NCI-H82 treated with DMSO at 0.1 percent for 48 hours (cell line): ENCODE results near the gene APLP2.
"Not testable (repeated sequence)": the region's sequence is repeated elsewhere in the genome, so short reads cannot be mapped to it uniquely, and the experiment has no call there.

Experiments used
- DNase-seq: peaks from one replicate; lab custom pipeline; 2025; ENCODE audit not compliant: unreplicated experiment; lab: John Stamatoyannopoulos, UW

Gene APLP2

GRCh38 chr11:130069659-130070108, at the start of gene APLP2:
Gene APLP2 (plus strand): TSS chr11:130069894. CDS start chr11:130069978, 84 bp downstream.
- peak; percentile 90 for DNase-seq

DNA sequence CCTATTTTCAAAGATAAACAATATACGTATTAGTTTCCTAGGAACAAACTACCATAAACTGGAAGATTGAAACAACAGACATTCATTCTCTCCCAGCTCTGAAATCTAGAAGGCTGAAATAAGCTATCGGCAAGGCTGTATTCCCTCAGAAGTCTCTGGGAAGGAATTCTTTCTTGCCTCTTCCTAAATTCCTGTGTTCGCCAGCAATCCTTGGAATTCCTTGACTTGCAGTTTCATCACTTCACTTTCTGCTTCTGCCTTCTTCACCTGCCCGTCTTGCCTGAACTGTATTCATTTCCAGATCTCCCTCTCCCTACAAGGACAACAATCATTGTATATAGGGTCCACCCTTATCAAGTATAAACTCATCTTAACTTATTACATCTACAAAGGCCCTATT, 49.4 kb upstream of the APLP2 start:
- DNase-seq = no peak

DNA sequence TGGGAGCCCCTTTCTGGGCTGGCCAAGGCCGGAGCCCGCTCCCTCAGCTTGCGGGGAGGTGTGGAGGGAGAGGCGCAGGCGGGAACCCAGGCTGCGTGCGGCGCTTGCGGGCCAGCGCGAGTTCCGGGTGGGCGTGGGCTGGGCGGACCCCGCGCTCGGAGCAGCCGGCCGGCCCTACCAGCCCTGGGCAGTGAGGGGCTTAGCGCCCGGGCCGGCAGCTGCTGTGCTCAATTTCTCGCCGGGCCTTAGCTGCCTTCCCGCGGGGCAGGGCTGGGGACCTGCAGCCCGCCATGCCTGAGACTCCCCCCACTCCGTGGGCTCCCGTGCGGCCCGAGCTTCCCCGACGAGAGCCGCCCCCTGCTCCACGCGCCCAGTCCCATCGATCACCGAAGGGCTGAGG, 48.1 kb upstream of the APLP2 start:
- DNase-seq = not testable (repeated sequence)

GRCh38 chr11:130022799-130023198, 46.9 kb upstream of the APLP2 start:
- no peak for DNase-seq

- no peak for DNase-seq
Observed at GRCh38 chr11:130023204-130023603, 46.5 kb upstream of the APLP2 start.

- no peak for DNase-seq
Observed at GRCh38 chr11:130024361-130024760, 45.3 kb upstream of the APLP2 start.

DNA sequence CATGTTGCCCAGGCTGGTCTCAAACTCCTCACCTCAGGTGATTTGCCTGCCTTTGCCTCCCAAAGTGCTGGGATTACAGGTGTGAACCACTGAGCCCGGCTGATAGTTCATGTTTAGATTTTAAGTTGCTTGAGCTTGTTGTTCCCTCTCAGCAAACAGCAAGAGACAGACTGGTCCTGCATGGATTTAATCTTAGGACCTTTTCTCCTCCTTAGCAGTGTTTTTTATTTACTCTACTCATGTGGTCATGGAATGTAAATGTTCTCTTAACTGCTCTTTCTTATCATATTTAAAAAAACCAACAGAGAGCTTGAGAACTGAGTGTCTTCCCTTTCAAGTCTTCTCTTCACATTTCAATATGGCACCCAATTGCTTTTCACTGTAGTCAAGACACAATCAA, 44.3 kb upstream of the APLP2 start:
- DNase-seq = no peak

GRCh38 chr11:130029137-130029536, 40.6 kb upstream of the APLP2 start:
- no peak for DNase-seq

DNA sequence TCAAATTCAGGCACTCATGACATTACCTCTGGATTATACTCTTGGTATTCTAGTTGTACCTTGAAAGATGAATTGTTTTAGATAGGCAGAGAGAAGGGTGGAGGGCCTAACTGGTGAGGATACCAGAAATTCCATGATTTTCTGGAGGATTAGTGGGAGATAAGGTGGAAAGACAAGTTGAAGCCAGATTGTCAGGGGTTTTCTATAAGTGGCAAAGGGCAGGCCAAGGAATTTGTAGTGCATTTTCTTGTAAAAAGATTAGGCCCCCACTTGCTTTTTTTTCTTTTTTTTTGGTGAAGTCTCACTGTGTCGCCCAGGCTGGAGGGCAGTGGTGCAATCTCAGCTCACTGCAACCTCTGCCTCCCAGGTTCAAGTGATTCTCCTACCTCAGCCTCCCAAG, 38.6 kb upstream of the APLP2 start:
- no peak for DNase-seq

DNA sequence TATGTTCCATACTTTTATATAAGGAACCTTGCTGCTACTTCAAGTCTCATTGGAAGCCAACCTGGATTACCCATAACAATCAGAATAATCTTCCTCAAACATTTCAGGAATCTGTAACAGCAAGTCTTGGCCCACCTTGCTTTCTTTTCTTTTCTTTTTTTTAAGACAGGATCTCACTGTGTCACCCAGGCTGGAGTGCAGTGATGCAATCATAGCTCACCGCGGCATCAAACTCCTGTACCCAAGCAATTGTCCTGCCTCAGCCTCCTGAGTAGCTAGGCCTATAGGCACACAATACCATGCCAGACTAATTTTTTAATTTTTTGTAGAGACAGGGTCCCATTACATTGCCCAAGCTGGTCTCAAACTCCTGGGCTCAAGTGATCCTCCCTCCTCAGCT, 37.7 kb upstream of the APLP2 start:
- no peak for DNase-seq

GRCh38 chr11:130032931-130033330, 36.8 kb upstream of the APLP2 start:
- no peak for DNase-seq

GRCh38 chr11:130034236-130034635, 35.5 kb upstream of the APLP2 start:
- no peak for DNase-seq

DNA sequence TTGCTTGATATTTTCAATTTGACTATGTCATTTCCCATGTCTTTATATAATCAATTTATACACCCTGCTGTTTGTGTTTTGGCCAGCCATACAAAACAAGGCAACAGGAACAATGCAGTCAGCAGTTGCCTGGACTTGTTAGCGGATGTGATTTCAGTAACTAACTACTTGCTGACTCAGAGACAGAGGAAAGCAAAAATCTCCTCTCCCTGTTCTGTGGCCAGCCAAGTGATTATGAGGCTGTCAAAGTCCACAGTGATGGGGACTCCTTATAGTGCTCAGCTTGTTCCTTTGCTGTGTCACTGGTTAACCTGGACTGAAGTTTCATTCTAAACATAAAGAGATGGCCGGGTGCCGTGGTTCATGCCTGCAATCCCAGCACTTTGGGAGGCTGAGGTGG, 32.6 kb upstream of the APLP2 start:
- no peak for DNase-seq

- DNase-seq = no peak
Observed at GRCh38 chr11:130037881-130038585, 31.7 kb upstream of the APLP2 start.

DNA sequence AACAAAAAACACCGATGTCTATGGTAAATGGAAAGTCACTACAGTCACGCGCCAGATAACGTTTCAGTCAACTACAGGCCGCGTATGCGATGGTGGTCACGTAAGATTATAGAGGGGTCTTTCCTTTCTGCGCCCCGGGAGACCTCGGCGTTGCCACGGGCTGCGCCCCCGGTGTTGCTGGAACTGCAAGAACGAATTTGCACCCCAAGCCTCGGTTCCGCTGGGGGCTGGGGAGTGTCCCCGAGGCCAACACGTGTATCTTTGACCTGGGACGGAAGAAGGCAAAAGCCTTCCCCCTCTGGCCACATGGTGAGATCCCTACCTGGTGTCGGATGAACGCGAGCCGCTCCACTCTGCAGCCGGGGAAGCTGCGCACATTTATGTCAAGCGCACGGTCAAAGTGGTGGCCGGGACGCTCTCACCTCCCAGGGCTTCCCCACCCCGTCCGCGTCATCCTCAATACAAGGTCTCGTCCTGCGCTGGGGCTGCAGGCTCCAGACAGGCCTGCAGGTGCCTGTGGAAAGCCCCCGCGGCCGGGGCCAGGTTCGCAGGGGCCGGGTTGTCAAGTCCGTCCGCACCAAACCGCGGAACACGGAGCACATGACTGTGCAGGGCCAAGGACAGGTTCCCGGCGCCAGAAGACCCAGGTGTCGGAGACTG, 29.3 kb upstream of the APLP2 start:
- DNase-seq = no peak

DNA sequence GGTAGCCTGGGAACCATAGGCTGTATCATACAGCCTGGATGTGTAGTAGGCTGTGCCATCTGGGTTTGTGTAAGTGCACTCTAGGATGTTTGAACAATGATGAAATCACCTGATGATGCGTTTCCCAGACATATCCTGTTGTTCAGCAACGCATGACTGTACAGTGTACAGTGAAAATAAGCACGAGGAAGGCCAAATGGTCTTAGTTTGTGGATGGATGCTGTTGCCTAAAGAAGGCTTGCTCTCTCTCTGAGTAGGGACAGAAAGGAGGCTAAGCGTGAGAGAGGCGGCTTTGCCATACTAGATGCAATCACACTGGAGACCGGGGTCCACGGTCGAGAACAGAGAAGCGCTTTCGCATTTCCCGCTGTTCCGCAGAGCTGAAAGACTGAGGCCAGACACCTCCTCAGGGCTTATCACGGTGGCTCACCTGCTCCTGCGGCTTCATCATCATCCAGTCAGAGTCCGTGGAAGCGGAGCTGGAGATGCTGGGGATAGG, 27.6 kb upstream of the APLP2 start:
- DNase-seq = no peak

DNA sequence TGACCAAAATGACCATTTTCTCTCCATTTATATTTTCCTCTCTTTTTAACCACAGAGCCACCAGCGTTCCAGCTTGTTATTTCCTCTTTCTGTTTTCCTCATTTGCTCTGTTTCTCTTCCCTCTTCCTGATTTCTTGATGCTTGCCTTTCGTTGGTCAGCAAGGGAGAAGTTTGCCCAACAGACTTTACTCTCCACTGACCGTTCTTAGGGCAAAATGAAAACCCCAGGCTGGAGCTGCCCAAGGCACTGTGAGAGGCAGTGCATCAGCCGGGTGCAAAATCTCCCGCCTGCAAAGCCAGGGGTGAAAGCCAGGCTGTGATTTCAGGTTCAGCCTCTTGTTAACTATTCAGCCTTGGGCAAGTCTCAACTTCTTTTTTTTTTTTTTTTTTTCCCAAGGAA, 26.1 kb upstream of the APLP2 start:
- DNase-seq = no peak

DNA sequence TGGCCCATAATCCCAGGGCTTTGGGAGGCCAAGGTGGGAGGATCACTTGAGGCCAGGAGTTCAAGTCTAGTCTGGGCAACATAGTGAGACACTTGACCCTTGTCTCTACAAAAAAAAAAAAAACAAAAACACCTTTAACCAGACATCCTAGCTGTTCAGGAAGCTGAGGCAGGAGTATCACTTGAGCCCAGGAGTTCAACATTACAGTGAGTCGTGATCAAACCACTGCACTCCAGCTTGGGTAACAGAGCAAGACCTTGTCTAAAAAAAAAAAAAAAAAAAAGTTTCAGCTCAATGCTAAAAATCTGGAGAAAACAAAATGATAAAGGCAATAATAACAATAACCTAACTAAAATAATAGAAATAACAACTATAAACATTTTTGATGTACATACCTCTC, 22.6 kb upstream of the APLP2 start:
- DNase-seq = no peak

DNA sequence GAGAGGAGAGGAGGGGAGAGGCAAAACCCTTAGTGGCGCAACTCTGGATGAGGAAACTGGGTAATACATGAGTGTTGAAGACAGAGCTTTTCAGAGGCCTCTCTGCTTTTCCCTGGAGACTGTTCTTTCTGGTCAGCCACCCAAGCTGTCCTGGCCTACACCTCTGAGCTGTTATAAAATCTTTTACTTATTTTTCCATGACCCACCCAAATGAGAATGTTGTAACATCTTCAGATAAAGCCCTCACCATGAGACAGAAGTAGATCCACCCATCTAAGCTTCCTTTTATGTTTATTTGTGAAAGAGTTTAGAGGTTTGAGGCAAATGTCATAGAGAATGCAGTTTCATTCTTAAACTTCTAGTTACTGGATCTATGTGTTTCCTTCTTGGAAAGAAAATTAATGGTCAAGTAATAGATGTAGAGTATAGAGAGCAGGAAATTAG, 20.3 kb upstream of the APLP2 start:
- DNase-seq = no peak

DNA sequence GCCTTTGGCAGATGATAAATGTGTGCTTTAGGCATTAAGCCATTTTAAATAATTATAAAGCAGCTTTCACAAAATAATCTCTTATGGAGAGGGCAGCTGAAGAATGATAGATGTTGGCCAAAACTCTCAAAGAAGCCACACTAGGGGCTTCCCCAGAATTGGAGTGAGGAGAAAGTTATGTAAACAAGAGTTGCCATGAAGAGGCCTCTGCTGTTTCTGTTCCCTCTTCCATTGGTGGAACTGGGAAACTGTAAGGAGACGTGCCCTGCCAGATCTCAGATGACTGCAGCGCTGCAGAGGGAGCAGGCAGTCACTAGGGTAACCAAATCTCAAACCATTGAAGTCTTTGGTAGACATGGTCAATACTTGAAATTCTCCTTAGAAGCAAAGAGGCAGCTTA, 19.4 kb upstream of the APLP2 start:
- DNase-seq = no peak

DNA sequence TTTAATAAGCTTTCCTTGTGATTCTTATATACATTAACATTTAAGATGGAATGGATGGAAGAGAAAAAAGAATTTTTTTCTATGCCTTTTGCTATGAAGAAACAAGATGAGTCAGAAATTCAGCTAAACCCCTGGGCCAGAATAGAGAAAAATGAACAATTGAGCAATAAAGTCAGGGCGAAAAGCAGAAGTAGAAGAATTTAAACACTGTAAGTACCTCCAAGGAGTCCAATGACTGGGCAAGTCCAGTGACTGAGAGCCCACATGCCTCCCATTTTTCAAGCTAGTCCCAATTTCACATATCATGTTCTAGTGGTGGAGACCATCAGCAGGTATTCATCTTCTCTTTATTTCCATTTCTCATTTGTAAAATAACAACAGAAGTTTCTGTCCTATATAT, 18.6 kb upstream of the APLP2 start:
- DNase-seq = no peak

GRCh38 chr11:130052567-130052966, 17.1 kb upstream of the APLP2 start:
- no peak for DNase-seq

DNA sequence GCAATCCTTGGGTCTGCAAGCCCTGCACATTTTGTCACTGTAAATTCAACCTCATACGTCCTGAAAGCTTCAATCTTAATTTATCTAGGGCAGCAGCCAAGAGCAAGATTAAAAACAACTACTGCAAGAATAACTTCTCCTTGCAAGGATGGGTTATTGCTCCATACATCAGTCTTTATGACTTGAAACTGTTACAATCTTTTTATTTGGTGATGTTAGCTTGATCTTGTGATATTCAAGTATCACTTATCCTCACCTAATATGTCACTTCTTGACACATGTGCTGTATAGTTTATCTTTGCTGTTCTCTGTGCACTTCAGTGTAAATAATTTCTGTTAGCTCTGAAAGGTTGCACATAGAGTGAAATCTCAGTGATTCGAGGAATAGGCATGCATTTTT, 14.7 kb upstream of the APLP2 start:
- no peak for DNase-seq
